HG03097 (cell line): ENCODE measurements around the gene RBP3.
A peak's percentile ranks its signal among the peaks of the same experiment; 100 is the strongest.
"Not testable (repeated sequence)": the region's sequence is repeated elsewhere in the genome, so short reads cannot be mapped to it uniquely, and the experiment has no call there.

Experiments
- ATAC-seq: cut with Tn5 transposase; IDR thresholded peaks from one replicate; pipeline ENCODE4 v1.9.1; 2021; ENCODE audit not compliant: unreplicated experiment, low FRiP score

RBP3 gene

GRCh38 chr10:47370015-47370767 lies 22.0 kb downstream of the RBP3 start:
- no peak for ATAC-seq

- ATAC-seq, result no peak
Measured at GRCh38 chr10:47370878-47371277, 22.7 kb downstream of the RBP3 start.

GRCh38 chr10:47371629-47372485 lies 23.7 kb downstream of the RBP3 start:
- ATAC-seq, result no peak

- ATAC-seq, result no peak
Measured at GRCh38 chr10:47372726-47373125, 24.6 kb downstream of the RBP3 start.

GRCh38 chr10:47374611-47375536 lies 26.7 kb downstream of the RBP3 start:
- no peak for ATAC-seq

GRCh38 chr10:47376522-47377220 lies 28.5 kb downstream of the RBP3 start:
- no peak for ATAC-seq

GRCh38 chr10:47378183-47378510 lies 30.0 kb downstream of the RBP3 start:
- no peak for ATAC-seq

GRCh38 chr10:47378606-47379444 lies 30.7 kb downstream of the RBP3 start:
- ATAC-seq, result no peak

GRCh38 chr10:47379445-47379785 lies 31.3 kb downstream of the RBP3 start:
- ATAC-seq, result no peak

- no peak for ATAC-seq
Measured at GRCh38 chr10:47379901-47380300, 31.7 kb downstream of the RBP3 start.

GRCh38 chr10:47380341-47381102 lies 32.4 kb downstream of the RBP3 start:
- no peak for ATAC-seq

- ATAC-seq, result no peak
Measured at GRCh38 chr10:47381103-47381395, 32.9 kb downstream of the RBP3 start.

- no peak for ATAC-seq
Measured at GRCh38 chr10:47381427-47382379, 33.5 kb downstream of the RBP3 start.

- no peak for ATAC-seq
Measured at GRCh38 chr10:47383261-47384147, 35.3 kb downstream of the RBP3 start.

GRCh38 chr10:47384148-47384921 lies 36.2 kb downstream of the RBP3 start, which contains the start of gene ZNF488:
Gene ZNF488, minus strand, starts transcription at chr10:47384293. Its CDS starts 15,464 bp downstream, at chr10:47368829.
- peak; percentile 71 for ATAC-seq

- ATAC-seq, result not testable (repeated sequence)
Measured at GRCh38 chr10:47386104-47386503, 37.9 kb downstream of the RBP3 start.
